HG02798 (cell line): ENCODE results near the gene CYP46A1.

ENCODE experiments used
- ATAC-seq: cut with Tn5 transposase; IDR thresholded peaks from one replicate; pipeline ENCODE4 v1.9.1; 2021; ENCODE audit warnings: mild to moderate bottlenecking; ENCODE audit not compliant: unreplicated experiment, poor library complexity

CYP46A1 gene

DNA sequence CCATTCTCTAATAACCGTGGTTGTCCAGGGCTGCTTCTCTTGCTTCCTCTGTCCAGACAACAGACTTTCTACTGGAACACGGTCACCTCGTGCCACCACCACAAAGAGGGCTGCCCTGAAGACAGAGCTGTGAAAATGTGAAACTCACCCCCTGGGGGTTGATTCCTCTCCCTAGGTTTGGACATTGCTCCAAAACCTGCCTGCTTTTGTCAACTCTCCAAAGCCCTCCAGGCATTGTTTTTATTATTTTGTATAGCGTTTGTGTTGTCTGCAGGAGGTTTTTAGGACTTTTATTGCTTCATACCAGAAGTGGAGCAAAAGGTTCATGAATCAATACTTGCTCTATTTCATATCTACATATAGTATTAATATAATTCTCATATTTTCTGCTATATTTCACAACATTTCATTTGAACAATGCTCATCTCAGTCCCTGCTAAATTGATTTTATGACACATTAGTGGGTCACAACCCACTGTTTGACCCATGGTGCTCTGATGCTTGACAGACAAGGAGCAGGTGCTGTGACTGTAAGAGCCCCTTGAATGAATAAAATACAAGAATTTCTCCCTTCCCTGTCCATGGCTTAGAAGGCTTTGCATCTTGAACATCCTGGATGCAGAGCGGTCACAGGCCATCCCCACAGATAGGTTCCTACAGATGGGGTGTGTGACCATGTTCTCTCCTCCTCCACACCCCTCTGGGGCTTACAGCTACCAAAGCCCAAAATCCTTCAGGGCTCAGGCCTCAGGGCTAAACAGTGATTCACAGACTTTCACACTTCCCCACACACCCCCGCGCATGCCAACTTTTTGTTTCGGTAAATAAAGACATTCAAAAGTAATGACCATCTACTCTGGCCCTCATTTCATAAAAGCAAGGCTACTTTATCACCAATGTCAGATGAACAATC is 88.5 kb downstream of the CYP46A1 start:
- no peak for ATAC-seq

DNA sequence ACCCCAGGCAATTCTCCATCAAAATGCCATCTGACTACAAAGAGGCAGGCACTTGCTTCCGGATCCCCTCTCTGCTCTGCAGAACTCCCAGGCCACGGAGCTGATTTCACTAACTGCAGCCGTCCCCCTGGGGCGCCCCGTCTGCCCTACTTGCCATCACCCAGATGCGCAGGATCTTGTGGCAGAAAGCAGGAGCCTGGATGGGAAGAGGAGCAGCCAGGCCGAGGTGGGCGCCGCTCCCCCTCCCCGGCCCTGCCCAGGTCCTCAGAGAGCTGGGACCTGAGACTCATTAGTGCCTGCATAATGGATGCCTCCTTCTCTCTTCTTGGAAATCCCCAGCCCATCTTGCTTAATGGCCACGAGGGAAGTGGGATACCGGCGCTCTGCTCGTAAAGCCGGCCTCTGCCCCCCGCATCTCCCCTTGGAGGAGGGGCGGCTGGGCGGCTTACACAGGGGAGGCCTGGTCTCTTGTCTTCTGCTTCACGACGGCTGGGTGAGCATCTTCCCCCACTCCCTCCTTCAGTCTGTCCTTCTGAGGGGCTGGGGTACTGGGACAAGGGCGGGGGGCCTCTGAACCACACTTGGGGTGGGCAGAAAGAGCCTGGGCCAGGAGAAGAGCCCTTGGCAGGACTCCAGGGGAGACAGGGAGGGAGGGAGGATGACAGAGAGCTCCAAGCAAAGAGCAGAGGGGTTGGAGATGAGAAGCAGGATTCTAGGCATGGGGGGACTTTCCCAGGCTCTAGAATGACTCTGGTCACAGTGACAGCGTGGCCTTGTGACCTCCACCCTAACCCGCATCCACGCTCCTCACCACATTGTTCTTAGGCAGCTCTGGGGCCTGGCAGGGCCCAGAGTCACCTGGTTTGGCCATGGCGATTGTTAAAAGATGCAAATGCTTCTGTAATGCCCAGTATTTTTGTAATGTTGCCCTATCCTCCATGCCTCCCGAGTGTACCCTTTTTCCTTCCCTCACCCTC is 89.7 kb downstream of the CYP46A1 start:
- ATAC-seq: no peak

DNA sequence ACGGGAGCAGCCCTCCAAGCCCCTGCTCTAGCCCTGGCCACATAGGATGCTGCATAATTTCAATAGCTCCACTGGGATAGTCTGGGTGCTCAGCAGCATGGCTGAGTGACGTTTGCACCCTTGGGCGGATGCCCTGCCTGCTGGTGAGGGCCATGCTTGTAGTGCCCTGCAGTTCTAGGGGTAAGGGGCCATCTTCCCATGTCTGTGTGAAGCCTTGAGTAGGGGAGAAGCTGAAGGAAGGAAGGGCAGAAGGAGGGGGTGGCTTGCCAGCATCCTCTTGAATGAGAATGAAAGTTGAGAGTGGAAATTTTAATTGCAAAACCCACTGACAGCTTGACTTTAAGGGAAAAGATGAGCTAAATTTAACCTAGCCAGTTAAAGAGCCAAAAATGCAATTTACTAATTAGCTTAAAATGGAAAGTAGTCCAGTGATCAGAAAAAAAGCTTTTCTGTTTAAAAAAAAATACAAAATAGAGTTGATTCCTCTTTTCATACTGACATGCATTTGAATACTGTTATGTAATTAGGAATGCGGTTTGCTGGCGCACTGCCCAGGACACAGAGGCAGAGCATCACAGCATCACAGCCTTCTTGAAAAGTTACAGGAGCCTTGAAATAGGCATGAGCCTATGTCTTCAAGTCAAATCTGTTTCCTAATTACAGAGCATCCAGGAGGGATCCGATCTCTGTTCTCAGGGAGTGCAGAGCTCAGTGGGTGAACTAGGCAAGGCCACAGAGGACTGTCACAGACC is 90.6 kb downstream of the CYP46A1 start:
- ATAC-seq: no peak

DNA sequence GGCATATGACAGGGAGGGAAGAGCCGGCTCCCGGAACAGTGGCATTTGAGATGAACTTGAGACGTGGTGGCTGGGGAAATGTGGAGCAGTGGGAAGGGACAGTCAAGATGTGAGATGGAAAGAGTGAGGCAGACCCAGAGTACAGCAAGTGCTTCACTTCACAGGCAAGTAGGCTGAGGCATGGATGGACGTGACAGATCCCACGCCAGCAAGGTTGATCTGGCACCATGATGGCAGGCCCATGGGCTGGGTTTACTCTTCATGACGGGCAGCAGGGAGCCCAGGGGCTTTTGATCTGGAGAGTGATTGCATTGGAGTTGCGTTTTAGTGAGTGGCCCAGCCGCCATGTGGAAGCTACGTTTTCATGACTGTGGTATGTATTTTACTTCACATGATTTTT is 91.3 kb downstream of the CYP46A1 start:
- no peak for ATAC-seq
